GM19324 (cell line): ENCODE measurements around the gene URB1.
"Not testable (repeated sequence)": the region's sequence is repeated elsewhere in the genome, so short reads cannot be mapped to it uniquely, and the experiment has no call there.

Experiments
- ATAC-seq: cut with Tn5 transposase; IDR thresholded peaks from one replicate; pipeline ENCODE4 v1.9.1; 2021; ENCODE audit warnings: mild to moderate bottlenecking, moderate library complexity; ENCODE audit not compliant: unreplicated experiment, low FRiP score

Gene URB1

DNA sequence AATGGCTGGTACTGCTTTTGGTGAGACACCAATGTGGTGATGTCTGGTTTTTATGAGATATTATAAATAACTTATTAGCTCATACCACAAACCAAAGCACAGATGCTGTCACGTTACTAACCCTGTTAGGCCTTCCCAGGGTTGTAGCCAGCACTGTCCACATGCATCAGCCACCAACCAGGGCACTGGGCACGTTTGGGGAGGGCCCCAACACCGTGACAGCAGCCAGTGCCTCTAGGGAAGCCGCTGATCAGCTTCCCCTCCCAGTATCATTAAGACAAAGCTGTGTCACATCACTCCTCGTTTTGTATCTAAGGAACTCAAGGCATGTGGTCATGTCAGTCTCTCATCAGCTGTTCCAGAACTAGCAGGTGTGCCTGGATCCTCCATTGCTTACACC is 13.9 kb downstream of the URB1 start:
- no peak for ATAC-seq

DNA sequence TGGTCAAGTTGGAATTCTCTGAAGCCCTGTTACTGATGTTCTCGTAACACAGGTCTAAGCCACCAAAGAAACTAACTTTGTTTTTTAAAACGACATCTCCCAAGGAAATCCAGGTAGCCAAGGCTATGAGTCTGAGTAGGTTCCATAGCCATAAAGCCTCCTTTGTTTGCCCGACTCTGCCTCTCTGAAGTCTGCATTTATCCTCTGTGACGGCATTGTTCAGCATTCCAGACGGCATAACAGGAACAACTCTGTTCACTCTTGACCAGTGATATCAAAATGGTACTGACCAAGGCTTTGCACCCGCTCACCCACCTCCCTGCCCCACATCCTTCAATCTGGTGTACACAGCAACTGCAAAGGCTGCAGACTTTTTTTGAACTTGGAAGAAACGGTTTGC is 14.8 kb downstream of the URB1 start:
- no peak for ATAC-seq

DNA sequence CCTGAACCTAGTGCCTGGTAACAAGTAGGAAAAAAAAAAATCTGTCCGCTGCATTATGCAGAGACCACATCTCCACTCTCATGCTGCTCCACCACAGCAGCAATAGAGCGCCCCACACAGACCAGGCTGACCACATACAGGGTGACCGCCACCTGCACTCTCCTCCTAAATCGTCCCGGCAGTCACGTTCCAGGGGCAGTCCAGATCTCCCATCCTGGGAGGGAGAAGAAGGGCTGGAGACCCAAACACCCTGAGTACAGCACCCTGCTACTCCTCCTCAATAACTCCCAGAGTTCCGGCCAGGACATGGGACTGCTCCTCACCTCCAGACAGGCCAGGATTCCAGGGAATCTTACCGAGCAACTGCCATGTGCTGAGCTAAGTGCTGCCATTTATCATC is 15.3 kb downstream of the URB1 start:
- no peak for ATAC-seq

DNA sequence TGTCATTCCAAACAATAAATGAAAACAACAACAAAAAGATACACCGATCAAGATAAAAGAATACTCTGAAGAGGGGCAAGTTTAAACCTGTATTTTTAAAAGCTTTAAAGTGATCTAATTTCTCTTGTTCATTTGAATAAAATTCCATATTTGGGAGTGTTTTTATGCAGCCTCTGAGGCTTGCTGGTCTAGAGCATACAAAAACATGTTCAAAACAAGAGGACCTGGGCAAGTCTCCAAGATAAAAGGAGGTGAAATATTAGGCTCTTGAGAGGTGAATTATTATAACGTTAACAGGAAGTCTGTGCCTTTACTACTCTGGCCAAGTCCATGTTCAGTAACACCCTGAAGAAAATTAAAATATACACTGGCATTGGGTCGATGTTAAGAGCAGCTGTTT is 20.1 kb downstream of the URB1 start:
- no peak for ATAC-seq

- ATAC-seq = no peak
These were observed 20.9 kb downstream of the URB1 start for GRCh38 chr21:32371913-32372314.

DNA sequence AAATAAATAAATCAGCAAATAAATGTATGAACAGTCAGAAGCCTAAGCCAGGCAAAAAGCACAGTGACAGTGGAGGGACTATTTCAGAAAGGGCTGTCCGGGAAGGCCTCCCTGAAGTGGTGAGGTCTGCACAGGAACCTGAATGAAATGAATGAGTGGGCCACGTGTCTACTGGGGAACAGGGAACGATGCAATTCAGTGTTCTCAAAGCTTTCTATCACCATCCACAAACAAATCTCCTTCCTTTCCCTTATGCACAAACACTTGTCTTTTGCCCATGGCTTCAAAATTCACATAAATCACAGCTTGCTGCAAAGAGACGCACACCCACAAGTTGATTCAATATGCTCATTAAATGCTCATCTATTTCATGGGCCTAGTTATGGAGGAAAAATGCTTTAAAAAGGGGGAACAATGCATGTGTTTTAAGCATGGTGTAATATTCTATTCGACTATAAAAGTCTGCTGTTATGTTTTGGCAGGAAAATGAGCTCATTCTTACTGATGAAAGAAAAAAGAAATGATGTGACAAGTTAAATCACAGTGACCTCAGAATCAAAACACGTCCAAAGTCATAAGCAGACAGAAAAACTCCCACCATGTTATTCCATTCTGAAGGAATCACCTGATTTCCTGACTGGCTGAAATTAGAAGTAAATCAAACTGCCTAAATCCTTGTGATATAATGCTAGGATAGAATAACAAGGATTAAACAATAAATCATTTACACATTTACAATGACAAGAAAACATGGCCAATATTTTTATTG is 21.6 kb downstream of the URB1 start:
- ATAC-seq = no peak

DNA sequence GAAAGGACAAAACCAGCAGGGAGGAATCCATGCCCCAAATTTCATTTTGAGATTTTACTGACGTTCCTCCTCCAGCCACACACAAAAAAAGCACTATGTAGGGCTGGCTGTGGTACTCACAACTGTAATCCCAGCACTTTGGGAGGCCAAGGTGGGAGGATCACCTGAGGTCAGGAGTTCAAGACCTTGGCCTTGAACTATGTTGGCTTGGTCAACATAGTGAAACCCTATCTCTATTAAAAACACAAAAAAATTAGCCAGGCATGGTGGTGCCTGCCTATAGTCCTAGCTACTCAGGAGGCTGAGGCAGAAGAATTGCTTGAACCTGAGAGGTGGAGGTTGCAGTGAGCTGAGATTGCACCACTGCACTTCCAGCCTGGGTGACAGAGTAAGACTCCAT is 23.9 kb downstream of the URB1 start:
- ATAC-seq = not testable (repeated sequence)

GRCh38 chr21:32368386-32368785 is 24.4 kb downstream of the URB1 start:
- ATAC-seq = no peak

GRCh38 chr21:32367158-32367557 is 25.7 kb downstream of the URB1 start:
- no peak for ATAC-seq

- no peak for ATAC-seq
These were observed 26.6 kb downstream of the URB1 start for GRCh38 chr21:32366191-32366590.

DNA sequence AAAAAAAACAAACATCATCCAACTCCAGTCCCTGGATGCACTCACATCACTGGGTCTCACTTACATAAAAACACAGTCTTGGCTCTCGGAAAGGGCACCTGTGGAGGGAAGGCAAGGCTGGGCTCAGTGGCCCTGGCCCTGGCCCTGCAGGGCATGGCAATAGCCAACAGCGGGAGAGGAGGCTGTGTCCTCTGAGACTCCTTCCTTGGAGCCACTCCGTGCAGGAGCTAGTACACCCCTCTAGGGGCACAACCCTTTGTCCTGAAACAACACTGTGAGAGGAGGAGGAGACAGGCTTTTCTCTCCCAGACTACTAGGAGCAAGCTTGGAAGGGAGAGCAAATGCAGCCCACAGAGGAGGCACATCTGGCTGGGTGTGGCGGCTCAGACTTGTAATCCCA is 28.0 kb downstream of the URB1 start:
- no peak for ATAC-seq

DNA sequence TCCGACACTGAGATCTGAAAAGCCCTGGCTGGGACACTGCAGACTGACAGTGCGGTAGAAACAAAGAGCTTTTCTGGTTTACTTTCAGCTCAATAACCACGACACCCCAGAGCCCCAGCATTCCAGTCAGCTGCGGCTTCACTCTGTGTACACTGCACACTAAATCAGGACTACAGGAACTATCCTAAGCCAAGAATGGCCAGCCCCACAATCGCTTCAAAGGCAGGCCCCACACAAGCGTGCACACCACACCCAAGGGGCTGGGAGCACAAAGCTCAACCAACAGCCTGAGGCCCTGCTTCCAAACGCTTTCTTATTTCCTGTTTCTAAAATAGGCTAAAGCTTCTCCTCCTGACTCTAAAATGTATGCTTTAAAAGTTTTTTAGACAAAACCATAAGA is 28.4 kb downstream of the URB1 start:
- ATAC-seq = no peak

GRCh38 chr21:32360401-32360975 is 32.3 kb downstream of the URB1 start:
- ATAC-seq = no peak

DNA sequence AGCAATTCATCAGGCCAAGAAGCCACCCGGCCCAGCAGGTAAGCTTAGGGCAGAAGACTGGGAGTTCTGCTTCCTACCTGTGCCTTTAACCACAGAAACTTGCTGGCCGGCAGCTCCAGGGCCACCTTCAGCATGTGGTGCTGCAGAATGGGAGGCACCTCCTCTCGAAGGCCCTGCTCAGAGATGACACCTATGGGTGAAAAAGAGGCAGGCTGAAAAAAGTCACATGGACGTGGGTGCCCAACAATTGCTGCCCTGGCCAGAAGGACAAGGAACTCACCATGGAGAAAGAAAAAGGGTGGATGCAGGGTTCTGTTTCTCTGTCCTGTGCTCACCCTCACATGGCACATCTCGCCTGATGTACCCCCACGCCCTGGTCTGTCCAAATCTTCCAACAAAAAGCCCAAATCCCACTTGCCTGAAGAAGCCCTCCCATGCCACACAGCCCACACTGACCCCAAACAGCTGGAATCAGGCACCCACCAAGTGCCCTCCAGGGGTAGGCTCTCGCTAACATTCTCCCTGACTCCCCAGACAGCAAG is 33.0 kb downstream of the URB1 start:
- ATAC-seq = no peak

GRCh38 chr21:32356874-32357395 is 35.9 kb downstream of the URB1 start:
- ATAC-seq = no peak

DNA sequence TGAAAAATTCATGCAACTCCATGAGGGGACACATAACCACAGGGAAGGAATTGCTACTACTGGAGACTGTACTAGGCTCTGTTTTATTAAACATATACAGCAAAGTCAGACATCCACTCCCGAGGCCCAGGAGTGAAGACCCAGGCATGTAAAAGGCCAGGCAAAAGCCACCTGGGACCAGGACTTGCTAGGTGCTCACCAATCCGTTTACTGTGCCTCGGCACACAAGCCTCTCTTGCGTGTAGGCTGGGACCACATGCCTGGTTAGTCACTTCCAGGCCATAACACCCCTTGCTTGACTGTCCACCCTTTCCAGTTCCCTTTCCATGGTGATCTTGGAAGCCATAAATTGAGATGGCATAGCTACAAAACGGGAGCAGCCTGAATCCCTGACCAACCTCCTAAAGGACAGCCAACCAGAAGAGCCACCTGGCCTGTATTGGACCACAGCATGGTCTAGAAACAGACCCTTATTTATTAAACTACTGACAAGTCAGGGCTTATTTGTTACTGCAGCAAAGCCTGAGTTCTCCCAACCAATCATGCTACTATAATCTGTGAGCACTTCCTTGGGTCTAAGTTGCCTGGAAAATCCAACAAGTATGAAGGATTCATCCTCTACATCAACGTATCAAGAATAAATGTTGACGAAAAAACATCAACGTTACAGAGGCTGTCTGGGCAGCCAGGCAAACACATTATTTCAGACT is 39.7 kb downstream of the URB1 start:
- no peak for ATAC-seq

DNA sequence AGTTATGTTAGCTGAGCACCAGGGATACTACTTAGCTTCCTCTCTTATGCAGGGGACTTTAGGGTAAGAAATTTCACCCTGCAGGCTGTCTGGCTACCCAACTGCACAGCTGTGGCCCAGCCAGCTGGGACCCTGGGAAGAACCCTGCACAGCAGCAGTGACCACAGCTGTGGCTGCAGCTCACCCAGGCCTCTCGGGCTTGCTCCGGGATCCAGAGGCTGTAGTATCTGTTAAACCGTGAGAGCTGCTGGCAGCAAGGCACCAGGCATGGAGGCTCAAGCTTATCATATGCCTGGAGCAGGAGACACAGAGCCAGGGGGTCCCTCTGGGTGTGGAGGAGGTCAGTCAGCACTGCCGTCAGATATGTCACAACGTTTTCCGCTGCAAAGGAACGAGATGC is 40.3 kb downstream of the URB1 start:
- ATAC-seq = no peak

DNA sequence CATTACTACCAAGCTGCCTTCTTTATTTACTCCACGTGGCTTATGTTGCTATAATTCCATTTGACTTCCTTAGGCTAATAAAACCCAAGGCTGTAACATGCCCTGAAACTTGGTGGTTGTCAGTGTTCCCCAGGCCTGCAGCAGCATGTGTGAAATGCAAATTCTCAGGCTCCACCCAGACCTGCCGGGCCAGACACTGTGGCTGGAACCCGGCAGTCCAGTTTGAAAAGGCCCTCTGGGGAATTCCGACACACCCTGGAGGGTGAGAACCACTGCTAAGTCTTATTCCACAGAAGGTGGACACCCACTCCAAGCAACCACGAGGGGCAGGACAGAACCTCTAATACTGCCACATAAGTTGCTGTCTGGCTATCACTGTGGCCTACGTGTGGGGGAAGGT is 41.4 kb downstream of the URB1 start:
- ATAC-seq = peak; percentile 43

DNA sequence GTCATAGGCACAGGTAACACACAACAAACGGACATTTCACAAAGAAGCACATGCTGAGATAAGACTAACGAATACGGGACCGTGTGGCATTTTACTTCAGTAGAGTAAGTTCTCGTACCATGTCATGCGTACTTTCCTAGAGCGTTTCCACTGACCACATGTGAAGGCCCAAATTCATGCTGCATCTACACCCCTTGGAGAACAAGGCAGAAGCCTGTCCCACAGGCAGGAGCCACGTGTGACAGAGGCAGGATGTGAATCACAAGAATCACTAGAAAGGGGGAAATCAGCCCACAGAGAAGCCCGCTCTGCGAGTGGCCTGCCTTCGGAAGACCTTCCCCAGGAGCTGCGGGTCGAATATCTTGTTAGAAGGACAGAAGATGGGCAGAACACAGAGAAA is 41.8 kb downstream of the URB1 start:
- ATAC-seq = no peak

DNA sequence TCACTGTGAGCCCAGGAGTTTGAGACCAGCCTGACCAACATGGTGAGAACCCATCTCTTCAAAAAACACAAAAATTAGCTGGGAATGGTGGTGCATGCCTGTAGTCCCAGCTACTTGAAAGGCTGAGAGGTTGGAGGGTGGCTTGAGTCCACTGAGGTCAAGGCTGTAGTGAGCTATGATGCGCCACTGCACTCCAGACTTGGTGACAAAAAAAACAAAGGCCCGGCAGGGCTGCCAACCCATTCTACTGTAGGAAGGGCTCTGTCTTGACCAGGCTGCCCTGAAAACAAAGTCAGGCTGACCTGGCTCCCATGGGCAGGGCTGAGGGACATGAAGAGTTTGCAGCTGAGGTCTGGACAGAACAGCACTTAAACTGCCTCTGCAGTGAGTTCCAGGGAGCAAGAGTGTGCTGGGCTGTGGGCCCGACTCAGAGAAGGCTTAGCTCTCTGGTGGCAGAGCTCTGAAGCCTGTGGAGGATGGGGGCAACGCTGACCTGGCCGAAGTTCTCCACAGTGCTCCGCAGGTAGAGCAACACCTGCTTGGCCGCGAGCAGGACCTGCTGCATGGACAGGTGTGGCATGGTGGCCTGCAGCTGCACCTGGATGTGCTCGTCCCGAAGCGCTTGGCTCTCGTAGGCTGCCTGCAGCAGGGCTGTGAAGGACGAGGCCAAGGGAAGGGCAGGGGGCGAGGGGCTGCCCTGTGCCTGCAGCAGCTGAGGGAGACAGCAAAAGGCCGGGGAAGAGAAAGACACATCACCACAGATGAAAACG is 42.4 kb downstream of the URB1 start:
- ATAC-seq = no peak
